Left lung (tissue), 10 donors: Measurements from ENCODE around the gene ROMO1. TPM values are rescaled to one million over a fixed set of nuclear protein-coding genes. Genes with fewer than 3 reads are reported as not detected.
"Not testable (repeated sequence)": the region's sequence is repeated elsewhere in the genome, so short reads cannot be mapped to it uniquely, and the experiment has no call there.

Experiments used
- ATAC-seq: fragments of 200-7000 bp; cut with Tn5 transposase; one replicate; pipeline ENCODE4 v1.9.1; 2020; ENCODE audit warnings: moderate library complexity
- DNase-seq, 4 donors: peaks; one replicate each; pipeline ENCODE4 v3.0.0-alpha.2; 2013 to 2020
- H3K27ac ChIP-seq, 2 donors: fragments of 200-600 bp; sonication (generic) in 1 of 2; one replicate each; pipeline versions ENCODE4 v1.5.0 to v1.8.0; 2020 to 2021
- H3K27me3 ChIP-seq, 2 donors: fragments of 200-600 bp; sonication (generic) in 1 of 2; one replicate each; pipeline versions ENCODE4 v1.5.0 to v1.8.0; 2020 to 2021
- H3K36me3 ChIP-seq, 2 donors: fragments of 200-600 bp; sonication (generic) in 1 of 2; one replicate each; pipeline versions ENCODE4 v1.5.0 to v1.8.0; 2020 to 2021
- H3K4me1 ChIP-seq, 2 donors: fragments of 200-600 bp; one replicate each; pipeline ENCODE4 v1.8.0; 2021
- H3K4me3 ChIP-seq, 2 donors: fragments of 200-600 bp; sonication (generic) in 1 of 2; one replicate each; pipeline versions ENCODE4 v1.5.0 to v1.8.0; 2020 to 2021; ENCODE audit warnings: mild to moderate bottlenecking in 1 of 2
- H3K9me3 ChIP-seq, 2 donors: fragments of 200-600 bp; sonication (generic) in 1 of 2; one replicate each; pipeline versions ENCODE4 v1.5.0 to v1.8.0; 2020 to 2021
- CTCF ChIP-seq, 2 donors: fragments of 200-600 bp; sonication (generic) in 1 of 2; IDR thresholded peaks; one replicate each; pipeline versions ENCODE4 v1.5.0 to v1.8.0; 2021; ENCODE audit warnings: antibody characterized with exemption in 2 of 2
- intact Hi-C, 2 donors: fragments of 100-400 bp; cut with DNase I; formaldehyde crosslinking; loops; one replicate each; pipeline versions ENCODE4 v1.11.2 to v1.14.2; 2022
- polyA plus RNA-seq, 6 donors: library from polyadenylated mRNA; unstranded; fragments of 120-200 nt; gene quantifications; one replicate each; pipeline ENCODE4 v1.2.1, GENCODE V29; 2013; ENCODE audit not compliant: insufficient read length in 6 of 6
- total RNA-seq, 2 donors: library from RNA; stranded (reverse); fragmentation: NEBNext Ultra II Directional; extraction: Animal tissue kit (Norgen Biotek cat#: 25700); gene quantifications; one replicate each; pipeline ENCODE4 v1.2.1, GENCODE V29; 2021
- donor health status: DM: no; HTN: yes; CAD: no.
- donor health status: DM: no; HTN: no; CAD: no.

ROMO1 gene
- total and polyA plus RNA-seq, 8 donors = 49.6 to 126 (median 76.3) TPM

GRCh38 chr20:35669681-35670080 lies 29.5 kb upstream of the ROMO1 start:
- Histone ChIP-seq H3K27me3 (no peaks in the 10 kb centered on the region), H3K36me3 (peaks cover 0 to 65% of the 10 kb centered on the region in 2 donors), H3K27ac (no peak overlapping the region), H3K9me3 (no peaks in the 10 kb centered on the region), H3K4me1 (peaks cover 0 to 3% of the 10 kb centered on the region in 2 donors), H3K4me3 (no peak overlapping the region)
- TF ChIP-seq CTCF (IDR thresholded peaks at IDR 0.05) = no peak
- DNase-seq (no peak), ATAC-seq (no peak)
- intact Hi-C loops = no loop called here

- no peak for ATAC-seq
- Histone ChIP-seq H3K4me1 (no peaks in the 10 kb centered on the region), H3K4me3 (no peak overlapping the region), H3K36me3 (peaks cover 0 to 90% of the 10 kb centered on the region in 2 donors), H3K27me3 (no peaks in the 10 kb centered on the region), H3K27ac (no peak overlapping the region), H3K9me3 (no peaks in the 10 kb centered on the region)
- no peak for TF ChIP-seq CTCF (IDR thresholded peaks at IDR 0.05)
- no peak for DNase-seq
- intact Hi-C loops = no loop called here
Measured at GRCh38 chr20:35673884-35674283, 25.3 kb upstream of the ROMO1 start.

GRCh38 chr20:35674921-35675320 lies 24.3 kb upstream of the ROMO1 start:
- Histone ChIP-seq H3K27ac (no peak overlapping the region), H3K27me3 (no peaks in the 10 kb centered on the region), H3K9me3 (no peaks in the 10 kb centered on the region), H3K4me1 (no peaks in the 10 kb centered on the region), H3K36me3 (peaks cover 0 to 89% of the 10 kb centered on the region in 2 donors), H3K4me3 (no peak overlapping the region)
- TF ChIP-seq CTCF (IDR thresholded peaks at IDR 0.05) = no peak
- intact Hi-C loops = no loop called here
- no peak for ATAC-seq
- DNase-seq = no peak

GRCh38 chr20:35680452-35681183 lies 18.6 kb upstream of the ROMO1 start:
- peaks cover 0 to 8% of the 10 kb centered on the region in 2 donors for H3K4me1 ChIP-seq
- no peak for TF ChIP-seq CTCF (IDR thresholded peaks at IDR 0.05)
- H3K27ac ChIP-seq = peak overlapping the region in 1 of 2 donors; percentile 1
- no peak for ATAC-seq
- H3K36me3 ChIP-seq = peaks cover 0 to 69% of the 10 kb centered on the region in 2 donors
- DNase-seq = no peak
- no peaks in the 10 kb centered on the region for H3K27me3 ChIP-seq
- no peaks in the 10 kb centered on the region for H3K9me3 ChIP-seq
- no peak overlapping the region for H3K4me3 ChIP-seq
- intact Hi-C loops = no loop called here

GRCh38 chr20:35681960-35682359 lies 17.2 kb upstream of the ROMO1 start:
- no peak for ATAC-seq
- Histone ChIP-seq H3K36me3 (peaks cover 0 to 73% of the 10 kb centered on the region in 2 donors), H3K27me3 (no peaks in the 10 kb centered on the region), H3K4me1 (peaks cover 0 to 8% of the 10 kb centered on the region in 2 donors), H3K4me3 (no peak overlapping the region), H3K9me3 (no peaks in the 10 kb centered on the region), H3K27ac (no peak overlapping the region)
- no peak for DNase-seq
- intact Hi-C loops = no loop called here
- TF ChIP-seq CTCF (IDR thresholded peaks at IDR 0.05) = no peak

- DNase-seq, H3K4me3 ChIP-seq, intact Hi-C loops, H3K4me1 ChIP-seq, H3K27ac ChIP-seq, ATAC-seq, H3K27me3 ChIP-seq, H3K9me3 ChIP-seq: not testable (repeated sequence)
- peaks cover 0 to 74% of the 10 kb centered on the region in 2 donors for H3K36me3 ChIP-seq
Measured at GRCh38 chr20:35685368-35685767, 13.8 kb upstream of the ROMO1 start.

GRCh38 chr20:35686872-35687271 lies 12.3 kb upstream of the ROMO1 start:
- H3K9me3 ChIP-seq, intact Hi-C loops, ATAC-seq, H3K27me3 ChIP-seq, H3K4me1 ChIP-seq, H3K27ac ChIP-seq, H3K4me3 ChIP-seq, DNase-seq: not testable (repeated sequence)
- H3K36me3 ChIP-seq = peaks cover 0 to 84% of the 10 kb centered on the region in 2 donors
